Astrocyte of the cerebellum (primary cell): Measurements from ENCODE around the gene BANP.
"Not testable (repeated sequence)": the region's sequence is repeated elsewhere in the genome, so short reads cannot be mapped to it uniquely, and the experiment has no call there.

Experiments
- DNase-seq: peaks from one replicate; pipeline ENCODE4 v3.0.0-alpha.2; 2011; ENCODE audit warnings: low read depth
- H3K4me3 ChIP-seq: 2 replicates; pipeline ENCODE4 v1.5.1; 2011; ENCODE audit warnings: mild to moderate bottlenecking, low read depth, low read length, moderate library complexity
- CTCF ChIP-seq: IDR thresholded peaks from 2 replicates; pipeline ENCODE4 v1.5.1; 2012; ENCODE audit warnings: low read length, low read depth, moderate library complexity, mild to moderate bottlenecking; ENCODE audit errors: missing control alignments
- in situ Hi-C: cut with HindIII; loops from 2 replicates; pipeline ENCODE4 v1.10.0; 2017; ENCODE audit warnings: low sequenced_read_pairs

The BANP gene

DNA sequence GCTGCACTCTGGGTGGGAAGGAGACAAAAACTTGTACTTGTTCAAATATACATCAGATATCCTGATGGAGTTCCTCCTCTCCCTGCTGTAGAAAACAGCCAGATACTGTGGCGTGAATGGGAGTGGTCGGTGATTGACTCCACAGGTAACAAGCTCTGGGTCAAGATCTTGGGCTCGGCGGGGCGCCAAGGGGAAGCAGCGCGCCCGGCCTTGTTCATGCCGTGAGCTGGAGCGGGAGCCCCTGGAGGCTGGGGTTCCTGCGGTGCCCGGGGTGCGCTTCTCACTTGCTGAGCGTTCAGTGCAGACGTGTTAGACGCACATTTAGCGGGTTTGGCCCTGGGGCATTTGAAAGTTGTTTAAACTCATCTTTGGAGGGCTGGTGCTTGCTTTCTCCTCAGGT, 44.4 kb downstream of the BANP start:
- TF ChIP-seq CTCF = no peak
- no peak for DNase-seq
- no peak overlapping the region for H3K4me3 ChIP-seq
- in situ Hi-C loops = no loop called here

DNA sequence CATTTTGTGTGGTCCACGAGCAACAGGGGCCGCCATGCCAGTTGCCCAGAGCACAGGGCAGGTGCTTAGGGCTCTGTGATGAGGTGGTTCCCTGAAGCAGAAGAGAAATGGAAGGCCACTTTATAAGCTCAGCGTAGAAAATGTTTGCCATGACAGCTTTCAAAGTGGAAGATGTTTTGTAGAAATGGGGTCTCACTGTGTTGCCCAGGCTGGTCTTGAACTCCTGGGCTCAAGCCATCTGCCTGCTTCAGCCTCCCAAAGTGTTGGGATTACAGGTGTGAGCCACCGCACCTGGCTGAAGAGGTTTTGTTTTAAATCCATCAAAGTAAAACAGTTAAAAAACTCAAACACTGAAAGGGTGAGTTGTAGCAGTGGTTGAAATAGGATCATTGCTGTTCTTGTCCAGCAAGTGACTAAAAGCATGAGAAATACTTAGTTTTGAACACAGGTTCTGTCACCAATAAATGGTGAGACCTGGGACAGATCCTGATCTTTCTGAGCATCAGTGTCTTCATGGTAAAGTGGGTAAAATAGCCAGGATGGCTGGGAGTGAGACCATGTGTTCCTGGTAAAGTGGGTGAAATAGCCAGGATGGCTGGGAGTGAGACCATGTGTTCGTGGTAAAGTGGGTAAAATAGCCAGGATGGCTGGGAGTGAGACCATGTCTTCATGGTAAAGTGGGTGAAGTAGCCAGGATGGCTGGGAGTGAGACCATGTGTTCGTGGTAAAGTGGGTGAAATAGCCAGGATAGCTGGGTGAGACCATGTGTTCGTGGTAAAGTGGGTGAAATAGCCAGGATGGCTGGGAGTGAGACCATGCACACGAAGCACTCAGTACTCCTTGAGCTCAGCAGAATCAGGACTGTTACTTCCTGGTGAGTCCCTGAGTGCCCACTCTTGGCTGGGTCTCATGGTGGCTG, 46.0 kb downstream of the BANP start:
- TF ChIP-seq CTCF = no peak
- H3K4me3 ChIP-seq = no peak overlapping the region
- DNase-seq = no peak
- in situ Hi-C loops = no loop called here

DNA sequence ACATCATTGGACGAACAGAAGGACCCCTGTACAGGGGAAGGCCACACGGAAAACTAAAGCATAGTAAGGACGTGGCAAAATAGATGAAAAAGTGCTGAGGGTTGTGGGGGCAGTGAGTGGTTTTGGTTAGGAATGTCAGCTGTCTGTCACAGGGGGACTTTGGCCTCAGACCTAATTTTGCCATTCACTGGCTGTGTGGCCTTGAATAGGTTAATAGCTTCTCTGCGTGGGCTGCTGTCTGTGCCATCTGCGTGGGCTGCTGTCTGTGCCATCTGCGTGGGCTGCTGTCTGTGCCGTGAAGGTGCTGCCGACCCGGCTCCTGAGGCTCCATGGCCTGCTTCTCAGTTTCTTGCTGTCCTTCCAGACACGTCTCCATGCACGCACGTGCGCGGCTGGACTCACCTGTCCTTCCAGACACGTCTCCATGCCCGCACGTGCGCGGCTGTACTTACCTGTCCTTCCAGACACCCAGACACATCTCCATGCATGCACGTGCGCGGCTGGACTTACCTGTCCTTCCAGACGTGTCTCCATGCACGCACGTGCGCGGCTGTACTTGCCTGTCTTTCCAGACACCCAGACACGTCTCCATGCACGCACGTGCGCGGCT, 47.1 kb downstream of the BANP start:
- DNase-seq, in situ Hi-C loops, H3K4me3 ChIP-seq: not testable (repeated sequence)

- H3K4me3 ChIP-seq, in situ Hi-C loops, DNase-seq: not testable (repeated sequence)
These were observed 47.8 kb downstream of the BANP start for GRCh38 chr16:87998992-87999391.

GRCh38 chr16:88002211-88002610, 51.0 kb downstream of the BANP start:
- no peak for TF ChIP-seq CTCF
- DNase-seq = no peak
- H3K4me3 ChIP-seq = no peak overlapping the region
- in situ Hi-C loops = no loop called here

GRCh38 chr16:88002749-88003148, 51.5 kb downstream of the BANP start:
- TF ChIP-seq CTCF = no peak
- no peak for DNase-seq
- H3K4me3 ChIP-seq = no peak overlapping the region
- in situ Hi-C loops = no loop called here

DNA sequence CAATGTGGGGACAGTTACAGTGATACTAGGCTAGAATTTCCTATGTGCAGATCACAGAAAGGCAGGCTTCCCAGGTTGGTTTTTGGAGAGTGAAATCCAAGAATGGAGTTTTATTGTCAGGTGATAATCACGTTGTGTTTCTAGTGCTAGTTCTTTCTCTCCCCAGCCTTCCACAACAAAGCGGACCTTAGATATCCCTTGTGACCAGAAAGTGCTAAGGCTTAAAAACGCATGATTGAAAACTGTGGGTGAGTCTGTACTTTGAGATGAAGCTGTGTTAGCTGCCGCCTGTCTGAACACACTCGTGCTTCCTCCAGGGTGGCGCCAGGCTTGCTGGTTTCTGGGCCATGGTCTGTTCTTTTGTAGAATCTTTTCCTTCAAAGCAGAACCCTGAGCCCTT, 52.1 kb downstream of the BANP start:
- no peak overlapping the region for H3K4me3 ChIP-seq
- in situ Hi-C loops = no loop called here
- no peak for DNase-seq
- TF ChIP-seq CTCF = no peak
